ENCODE measurements around the gene PIK3C3.

DNA sequence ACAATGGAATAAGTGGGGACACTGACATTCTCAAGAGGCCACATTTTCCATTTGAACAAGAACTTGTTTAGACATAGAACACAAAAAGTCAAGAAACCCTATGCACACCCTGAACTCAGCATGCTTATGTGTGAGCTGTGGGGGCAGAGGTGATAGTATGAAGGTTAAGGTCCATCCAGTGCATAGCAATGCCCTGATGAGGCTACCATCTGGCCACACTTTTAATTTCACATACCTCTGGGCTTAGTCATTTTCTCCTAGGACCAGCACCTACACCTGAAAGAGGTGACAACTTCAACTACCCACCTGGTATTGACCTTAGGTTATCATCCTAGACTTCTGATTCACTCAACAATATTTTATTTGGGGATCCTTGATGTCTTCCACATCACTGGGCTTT lies 139.8 kb downstream of the PIK3C3 start:
- TF ChIP-seq CTCF (IDR thresholded peaks at IDR 0.05) (no peak), POLR2A (IDR thresholded peaks at IDR 0.05) (no peak), POLR2AphosphoS5 (IDR thresholded peaks at IDR 0.05; ENCODE audit: insufficient read depth in 1 of 2, low read depth in 1 of 2) (no peak)
